H1 (cell line): ENCODE results near the gene IL27RA. TPM values are rescaled to one million over a fixed set of nuclear protein-coding genes. Genes with fewer than 3 reads are reported as not detected.

Source experiments
- CTCF ChIA-PET: fragments of 300-600 bp; sonication (Branson Sonifier 250); formaldehyde crosslinking; loops from one replicate; lab custom pipeline; 2021; ENCODE audit not compliant: partially characterized antibody; lab: Charles Lee
- POLR2A ChIA-PET: fragments of 300-600 bp; sonication (Branson Sonifier 250); formaldehyde crosslinking; loops from one replicate; lab custom pipeline; 2021; ENCODE audit warnings: inconsistent platforms; ENCODE audit not compliant: partially characterized antibody; lab: Charles Lee
- DNase-seq, 2 experiments: peaks; one replicate each; pipeline versions ENCODE4 v3.0.0 to v3.0.0-alpha.2; 2010 to 2022; ENCODE audit warnings: low spot score in 2 of 2, low read depth in 1 of 2, mixed read lengths in 1 of 2
- FAIRE-seq: peaks from 2 replicates; lab custom pipeline; 2011; peaks lifted over from hg19 to GRCh38; lab: Jason Lieb, UNC
- H2AFZ ChIP-seq: 2 replicates; pipeline ENCODE4 v1.8.1; 2012; ENCODE audit warnings: low read length, inconsistent platforms
- H2AK5ac ChIP-seq: 2 replicates; pipeline ENCODE4 v1.6.1; 2013; ENCODE audit warnings: low read depth, low read length
- H2BK120ac ChIP-seq: replicated peaks from 2 replicates; pipeline ENCODE3; 2013; ENCODE audit warnings: low read depth, low read length, inconsistent platforms
- H2BK12ac ChIP-seq: 2 replicates; pipeline ENCODE4 v1.6.1; 2013; ENCODE audit warnings: low read depth, low read length
- H2BK15ac ChIP-seq: 2 replicates; pipeline ENCODE4 v1.6.1; 2013; ENCODE audit warnings: low read length
- H2BK20ac ChIP-seq: 2 replicates; pipeline ENCODE4 v1.6.1; 2013; ENCODE audit warnings: low read length
- H2BK5ac ChIP-seq: 2 replicates; pipeline ENCODE4 v1.6.1; 2013; ENCODE audit warnings: low read depth, low read length
- H3K14ac ChIP-seq: 2 replicates; pipeline ENCODE4 v1.6.1; 2013; ENCODE audit warnings: inconsistent platforms; ENCODE audit not compliant: insufficient read length
- H3K18ac ChIP-seq: 2 replicates; pipeline ENCODE4 v1.6.1; 2013; ENCODE audit warnings: low read length; ENCODE audit errors: extremely low read depth
- H3K23ac ChIP-seq: 2 replicates; pipeline ENCODE4 v1.6.1; 2013; ENCODE audit warnings: inconsistent platforms; ENCODE audit not compliant: insufficient read length
- H3K23me2 ChIP-seq: 2 replicates; pipeline ENCODE4 v1.6.1; 2013; ENCODE audit warnings: low read depth, low read length
- H3K27ac ChIP-seq: 2 replicates; pipeline ENCODE4 v1.6.1; 2011; ENCODE audit warnings: low read depth, low read length, inconsistent platforms
- H3K27me3 ChIP-seq, 4 experiments: replicated peaks in 1 of 4; 1 replicate in 1 of 4; 2 replicates in 3 of 4; pipeline versions ENCODE4 v1.6.1 to v1.8.1; 2011 to 2013; ENCODE audit warnings: low read length in 3 of 4, mild to moderate bottlenecking in 3 of 4, inconsistent platforms in 2 of 4, mixed read lengths in 2 of 4, moderate library complexity in 1 of 4; ENCODE audit not compliant: control insufficient read depth in 3 of 4, insufficient read depth in 3 of 4; ENCODE audit errors: extremely low read depth in 1 of 4
- H3K36me3 ChIP-seq, 4 experiments: 2 replicates each; pipeline versions ENCODE4 v1.6.1 to v1.8.1; 2011 to 2013; ENCODE audit warnings: mild to moderate bottlenecking in 4 of 4, low read length in 3 of 4, moderate library complexity in 2 of 4, control low read depth in 1 of 4, inconsistent platforms in 1 of 4; ENCODE audit not compliant: insufficient read depth in 4 of 4, control insufficient read depth in 2 of 4
- H3K4ac ChIP-seq: replicated peaks from 2 replicates; pipeline ENCODE3; 2013; ENCODE audit warnings: low read length, low read depth, mixed read lengths, inconsistent platforms; ENCODE audit not compliant: insufficient read length
- H3K4me1 ChIP-seq, 4 experiments: replicated peaks in 1 of 4; 1 replicate in 1 of 4; 2 replicates in 3 of 4; pipeline versions ENCODE4 v1.6.1 to v1.8.1; 2011 to 2013; ENCODE audit warnings: low read length in 3 of 4, inconsistent platforms in 2 of 4, mixed read lengths in 1 of 4; ENCODE audit not compliant: insufficient read depth in 4 of 4, control insufficient read depth in 3 of 4
- H3K4me2 ChIP-seq, 2 experiments: 2 replicates each; pipeline versions ENCODE4 v1.6.1 to v1.8.1; 2011 to 2013; ENCODE audit warnings: low read depth in 2 of 2, low read length in 2 of 2, control low read depth in 1 of 2, inconsistent platforms in 1 of 2, mild to moderate bottlenecking in 1 of 2; ENCODE audit not compliant: insufficient read depth in 1 of 2
- H3K4me3 ChIP-seq, 4 experiments: fragments of 200-600, 300-600 bp in 1 of 4; sonication (generic), shearing (Covaris generic), sonication (Bioruptor Twin) in 1 of 4; 2 replicates each; pipeline versions ENCODE4 v1.5.1 to v1.8.1; 2011 to 2016; ENCODE audit warnings: low read length in 4 of 4, low read depth in 3 of 4, control low read depth in 2 of 4, inconsistent platforms in 2 of 4, mild to moderate bottlenecking in 2 of 4, mixed read lengths in 1 of 4, moderate library complexity in 1 of 4; ENCODE audit not compliant: insufficient read depth in 2 of 4; ENCODE audit errors: extremely low read depth in 1 of 4
- H3K56ac ChIP-seq: replicated peaks from 2 replicates; pipeline ENCODE3; 2013; ENCODE audit warnings: low read depth, mild to moderate bottlenecking, mixed read lengths, low read length, inconsistent platforms; ENCODE audit not compliant: insufficient read length
- H3K79me1 ChIP-seq: 2 replicates; pipeline ENCODE4 v1.6.1; 2013; ENCODE audit warnings: low read depth, low read length, control low read depth
- H3K79me2 ChIP-seq, 2 experiments: 2 replicates each; pipeline versions ENCODE4 v1.6.1 to v1.8.1; 2012 to 2013; ENCODE audit warnings: low read length in 2 of 2, mild to moderate bottlenecking in 2 of 2, inconsistent platforms in 1 of 2; ENCODE audit not compliant: insufficient read depth in 2 of 2, control insufficient read depth in 1 of 2
- H3K9ac ChIP-seq, 4 experiments: replicated peaks in 1 of 4; 1 replicate in 1 of 4; 2 replicates in 3 of 4; pipeline versions ENCODE4 v1.6.1 to v1.8.1; 2011 to 2013; ENCODE audit warnings: low read depth in 3 of 4, low read length in 3 of 4, control low read depth in 2 of 4, mild to moderate bottlenecking in 2 of 4, moderate library complexity in 2 of 4, inconsistent platforms in 1 of 4; ENCODE audit errors: extremely low read depth in 1 of 4
- H3K9me3 ChIP-seq, 2 experiments: 2 replicates each; pipeline versions ENCODE4 v1.6.1 to v1.8.1; 2012 to 2013; ENCODE audit warnings: mild to moderate bottlenecking in 2 of 2, moderate library complexity in 2 of 2, control low read depth in 1 of 2, inconsistent platforms in 1 of 2, low read depth in 1 of 2, low read length in 1 of 2, mixed read lengths in 1 of 2; ENCODE audit not compliant: insufficient read depth in 2 of 2
- H4K20me1 ChIP-seq, 2 experiments: replicated peaks in 1 of 2; 2 replicates each; pipeline versions ENCODE3 to v1.8.1; 2011 to 2013; ENCODE audit warnings: inconsistent platforms in 2 of 2, low read length in 2 of 2, mild to moderate bottlenecking in 1 of 2; ENCODE audit not compliant: insufficient read depth in 2 of 2, control insufficient read depth in 1 of 2
- H4K5ac ChIP-seq: 2 replicates; pipeline ENCODE4 v1.6.1; 2013; ENCODE audit warnings: low read length, low read depth, mixed read lengths, inconsistent platforms; ENCODE audit not compliant: insufficient read length
- H4K8ac ChIP-seq: 2 replicates; pipeline ENCODE4 v1.8.0; 2013; ENCODE audit warnings: mild to moderate bottlenecking, moderate library complexity, low read length, inconsistent platforms; ENCODE audit not compliant: insufficient read depth; ENCODE audit errors: extremely low read depth
- H4K91ac ChIP-seq: replicated peaks from 2 replicates; pipeline ENCODE3; 2013; ENCODE audit warnings: low read length, mixed read lengths, inconsistent platforms; ENCODE audit not compliant: insufficient read length
- ASH2L ChIP-seq: fragments of 200-600, 300-600 bp; sonication (generic); IDR thresholded peaks from one replicate; pipeline ENCODE4 v1.7.1; 2017; ENCODE audit warnings: low read length
- BACH1 ChIP-seq: IDR thresholded peaks from 2 replicates; pipeline ENCODE4 v1.6.1; 2012; ENCODE audit warnings: low read length, improper control_type of control experiment
- CBX5 ChIP-seq: fragments of 300-800, 300-1000 bp; sonication (generic); IDR thresholded peaks from 2 replicates; pipeline ENCODE4 v1.7.1; 2016; ENCODE audit warnings: antibody characterized with exemption, low read length, low read depth
- CBX8 ChIP-seq: fragments of 300-800, 300-1000 bp; sonication (generic); IDR thresholded peaks from 2 replicates; pipeline ENCODE4 v1.7.1; 2016; ENCODE audit warnings: low read depth, low read length, borderline replicate concordance
- CHD1 ChIP-seq: IDR thresholded peaks from 2 replicates; pipeline ENCODE4 v1.6.1; 2012; ENCODE audit warnings: low read depth, low read length, improper control_type of control experiment
- CHD2 ChIP-seq: IDR thresholded peaks from 2 replicates; pipeline ENCODE4 v1.6.1; 2012; ENCODE audit warnings: low read length, improper control_type of control experiment
- CTBP2 ChIP-seq: IDR thresholded peaks from 2 replicates; pipeline ENCODE4 v1.7.0; 2011; ENCODE audit warnings: borderline replicate concordance, mild to moderate bottlenecking, moderate library complexity, mixed read lengths, low read length; ENCODE audit not compliant: insufficient read depth, insufficient read length
- EGR1 ChIP-seq: IDR thresholded peaks from 2 replicates; pipeline ENCODE4 v1.6.1; 2011; ENCODE audit warnings: low read depth, low read length, borderline replicate concordance
- JUND ChIP-seq: IDR thresholded peaks from 2 replicates; pipeline ENCODE4 v1.6.1; 2011; ENCODE audit warnings: mild to moderate bottlenecking, improper control_type of control experiment, low read length
- SP1 ChIP-seq: IDR thresholded peaks from 2 replicates; pipeline ENCODE4 v1.6.1; 2011; ENCODE audit warnings: low read depth, low read length
- TAF1 ChIP-seq: IDR thresholded peaks from 2 replicates; pipeline ENCODE4 v1.6.1; 2011; ENCODE audit warnings: mild to moderate bottlenecking, low read depth, low read length
- WGBS, 2 experiments: shearing (Covaris generic) in 1 of 2; methylation state at CpG; one replicate each; pipeline versions ENCODE4 v1.1.6 to v1.1.7; 2013 to 2015; ENCODE audit warnings: low lambda C conversion rate in 2 of 2, mixed read lengths in 2 of 2, inconsistent platforms in 1 of 2, low coverage in 1 of 2, missing lambda C conversion rate in 1 of 2; ENCODE audit not compliant: insufficient replicate concordance in 2 of 2, insufficient coverage in 1 of 2, insufficient read length in 1 of 2; ENCODE audit errors: extremely low coverage in 1 of 2, missing lambda C conversion rate in 1 of 2; 5-methylcytosine and 5-hydroxymethylcytosine counted together
- polyA plus RNA-seq, 7 experiments: library from polyadenylated mRNA; depleted of rRNA in 3 of 7; stranded (reverse) in 5 of 7; unstranded in 2 of 7; fragments of >200 nt in 5 of 7; fragments of 200-250 nt in 2 of 7; gene quantifications; 1 replicate in 5 of 7; 2 replicates in 1 of 7; 4 replicates in 1 of 7; pipeline versions ENCODE4 v1.2.1 to v1.2.3, GENCODE V29; 2011 to 2013; ENCODE audit warnings: missing spikeins in 2 of 7, mixed read lengths in 2 of 7
- total RNA-seq: library from RNA; stranded (reverse); fragmentation: NEBNext Ultra II Directional; extraction: Animal tissue kit (Norgen Biotek cat#: 25700); gene quantifications from 2 replicates; pipeline ENCODE4 v1.2.1, GENCODE V29; 2021

Gene IL27RA
- total and polyA plus RNA-seq, 2 of the 8 experiments (the other 6 are each of a cell fraction or from before 2014, with no cell fraction given): 9.9 to 14.7 TPM

DNA sequence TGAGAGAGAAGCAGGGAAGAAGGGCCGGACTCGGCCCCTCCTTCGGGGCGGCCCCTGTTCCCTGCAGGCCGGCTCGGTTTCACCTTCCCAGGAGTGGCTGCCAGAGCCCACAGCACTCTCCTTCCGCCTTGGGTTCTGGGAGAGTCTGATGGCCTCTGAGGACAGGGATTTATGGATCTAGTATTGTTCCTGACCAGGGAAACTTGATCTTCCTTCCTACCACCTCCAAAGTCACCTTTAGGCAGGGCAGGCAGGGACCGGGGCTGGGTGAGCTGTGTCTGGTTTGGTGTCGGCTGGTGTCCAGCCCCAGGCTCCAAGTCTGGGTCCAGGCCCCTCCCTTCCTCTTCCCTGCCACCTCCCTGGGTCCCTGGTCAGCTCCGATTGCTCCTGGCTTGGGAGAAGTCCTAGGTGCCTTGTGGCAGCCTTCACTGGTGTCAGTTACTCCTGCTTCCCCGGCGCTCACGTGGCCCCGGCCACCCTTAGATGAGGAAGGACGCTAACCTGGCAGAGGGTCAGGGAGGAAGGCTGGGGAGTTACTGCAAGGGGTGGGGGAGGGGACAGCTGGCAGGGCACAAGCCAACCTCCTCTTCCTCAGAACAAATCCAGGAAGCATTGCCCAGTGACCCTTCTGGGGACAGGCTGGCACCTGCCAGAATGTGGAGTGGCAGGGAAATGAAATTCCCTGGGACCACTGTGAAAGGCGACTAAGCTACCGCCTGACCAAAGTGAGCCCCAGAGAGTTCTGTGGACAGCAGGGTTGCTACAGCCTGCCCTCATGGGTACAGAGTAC, 44.3 kb upstream of the IL27RA start:
- Histone ChIP-seq H3K4me1 (peaks cover 0 to 42% (median 36%) of the 10 kb centered on the region in 4 experiments; a peak in 6 of 7 replicates), H3K9ac (no peak overlapping the region; a peak in 1 of 7 replicates), H3K4me2 (peak overlapping the region; percentile 64 to 75), H4K20me1 (no peaks in the 10 kb centered on the region), H3K14ac (no peak overlapping the region), H3K56ac (peak overlapping the region; percentile 37), H2BK120ac (peak overlapping the region; percentile 29), H3K4ac (peak overlapping the region; percentile 8), H2BK12ac (peak overlapping the region; percentile 96; the same call in 1 of the 2 replicates), H2BK20ac (peak overlapping the region; percentile 86; the same call in 1 of the 2 replicates), H2AK5ac (peak overlapping the region; percentile 98), H2BK15ac (peak overlapping the region; percentile 88), H2AFZ (no peak overlapping the region), H3K4me3 (peak overlapping the region in 1 of 4 experiments; percentile 46; a peak in 1 of 8 replicates), H3K23me2 (no peaks in the 10 kb centered on the region), H3K9me3 (no peaks in the 10 kb centered on the region), H3K27ac (no peak overlapping the region; the same call in 1 of the 2 replicates), H3K23ac (no peak overlapping the region), H3K36me3 (peaks cover 0 to 3% (median 0%) of the 10 kb centered on the region in 4 experiments; a peak in 1 of 8 replicates), H3K27me3 (no peaks in the 10 kb centered on the region), H2BK5ac (peak overlapping the region; percentile 96), H4K5ac (no peak overlapping the region), H3K79me2 (no peaks in the 10 kb centered on the region), H4K91ac (peak overlapping the region; percentile 82), H3K18ac (peak overlapping the region; percentile 60; the same call in 1 of the 2 replicates), H4K8ac (peak overlapping the region; percentile 75), H3K79me1 (no peaks in the 10 kb centered on the region; the same call in 1 of the 2 replicates)
- CTCF ChIA-PET: interaction anchor here (0.9 to 2.1 kb wide), 5 partner anchors 8 to 84 kb away, joined by 4 to 9 read pairs (median 6); no protein-coding TSS in a partner anchor
- FAIRE-seq (no peak), DNase-seq (no peak)
- POLR2A ChIA-PET: interaction anchor here (0.6 to 3.5 kb wide), 11 partner anchors 8 to 70 kb away, joined by 3 to 15 read pairs (median 4); partner anchors contain the start of gene RFX1
- WGBS, 2 experiments: 75% methylated on average over 16 of the region's 17 CpGs; no CpG with 5 or more reads in 1 of the 2 experiments
- TF ChIP-seq SP1: no peak
- no peak for TF ChIP-seq CBX5
- no peak for TF ChIP-seq EGR1
- TF ChIP-seq CHD1: no peak
- TF ChIP-seq CBX8: no peak
- TF ChIP-seq JUND: no peak
- no peak for TF ChIP-seq TAF1
- no peak for TF ChIP-seq CTBP2
- TF ChIP-seq BACH1: no peak
- no peak for TF ChIP-seq CHD2
- TF ChIP-seq ASH2L: no peak
